Parathyroid adenoma (tissue), 2 donors: ENCODE results near the gene PRKCA.

Experiments
- H2AFZ ChIP-seq: fragments of 300-600 bp; sonication (generic); one replicate; pipeline ENCODE4 v1.7.0; 2017; ENCODE audit warnings: antibody characterized with exemption, mild to moderate bottlenecking
- H3K27ac ChIP-seq: fragments of 300-600 bp; sonication (generic); one replicate; pipeline ENCODE4 v1.7.0; 2017
- H3K27me3 ChIP-seq: fragments of 300-600 bp; sonication (generic); one replicate; pipeline ENCODE4 v1.7.0; 2017; ENCODE audit warnings: low read length; ENCODE audit not compliant: control insufficient read depth, insufficient read depth
- H3K36me3 ChIP-seq: fragments of 300-600 bp; sonication (generic); one replicate; pipeline ENCODE4 v1.7.0; 2017; ENCODE audit warnings: low read length; ENCODE audit not compliant: control insufficient read depth, insufficient read depth
- H3K4me1 ChIP-seq: fragments of 300-600 bp; sonication (generic); one replicate; pipeline ENCODE4 v1.7.0; 2017; ENCODE audit warnings: control low read depth
- H3K4me2 ChIP-seq: fragments of 300-600 bp; sonication (generic); one replicate; pipeline ENCODE4 v1.7.0; 2017; ENCODE audit warnings: low read length
- H3K4me3 ChIP-seq: fragments of 300-600 bp; sonication (generic); one replicate; pipeline ENCODE4 v1.7.0; 2017; ENCODE audit warnings: low read depth, low read length
- H3K79me2 ChIP-seq: fragments of 300-600 bp; sonication (generic); one replicate; pipeline ENCODE4 v1.7.0; 2017; ENCODE audit warnings: control low read depth
- H3K9ac ChIP-seq: fragments of 300-600 bp; sonication (generic); one replicate; pipeline ENCODE4 v1.7.0; 2017; ENCODE audit warnings: mild to moderate bottlenecking
- H3K9me3 ChIP-seq: fragments of 300-600 bp; sonication (generic); one replicate; pipeline ENCODE4 v1.7.0; 2017; ENCODE audit warnings: low read length; ENCODE audit not compliant: control insufficient read depth
- TF ChIP-seq, protein P1 (sequence below): fragments of 300-600 bp; sonication (generic); IDR thresholded peaks from one replicate; pipeline ENCODE4 v1.7.0; 2017; ENCODE audit warnings: antibody characterized with exemption, mild to moderate bottlenecking
- donor health status: primary hyperparathyroidism.

PRKCA gene

DNA sequence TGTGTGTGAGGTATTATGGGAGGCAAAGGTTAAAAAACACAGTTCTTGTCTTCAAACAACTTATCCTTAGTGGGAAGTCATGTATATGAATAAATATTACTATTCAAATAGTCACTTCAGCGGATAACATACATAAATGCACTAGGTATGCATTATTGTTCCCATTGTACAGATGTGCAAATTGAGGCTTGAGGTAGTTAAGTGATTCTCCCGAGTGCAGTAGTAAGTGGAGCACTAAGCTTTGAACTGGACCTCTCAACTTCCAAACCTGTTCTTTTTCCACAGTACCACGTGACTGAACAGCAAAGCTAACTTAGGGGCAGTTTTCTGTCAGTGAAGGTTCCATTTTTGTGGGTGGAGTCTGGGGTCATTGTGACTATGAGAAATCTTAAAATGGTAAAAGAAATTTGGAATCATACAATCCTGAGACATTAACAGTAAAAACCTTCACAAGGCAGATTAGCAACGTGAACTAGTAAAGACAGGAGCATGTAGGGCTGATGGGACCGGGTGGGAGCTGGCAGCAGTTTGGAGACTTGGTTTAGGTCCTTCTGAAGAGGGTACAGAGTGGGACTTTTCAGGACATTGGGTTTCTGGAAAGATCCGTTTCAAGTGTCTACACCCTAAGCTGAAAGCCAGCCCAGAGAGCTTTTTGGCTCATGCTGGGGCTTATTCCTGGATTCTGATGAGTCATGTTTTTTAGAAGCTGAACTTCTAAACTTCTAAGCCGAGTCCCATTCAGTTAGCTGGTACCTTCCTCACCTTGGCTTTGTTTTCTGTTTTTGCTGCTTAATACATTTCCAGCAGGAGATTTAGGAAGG is 204.9 kb downstream of the PRKCA start:
- H3K9me3 ChIP-seq: no peaks in the 10 kb centered on the region
- H2AFZ ChIP-seq: no peak overlapping the region
- TF ChIP-seq, protein P1, sequence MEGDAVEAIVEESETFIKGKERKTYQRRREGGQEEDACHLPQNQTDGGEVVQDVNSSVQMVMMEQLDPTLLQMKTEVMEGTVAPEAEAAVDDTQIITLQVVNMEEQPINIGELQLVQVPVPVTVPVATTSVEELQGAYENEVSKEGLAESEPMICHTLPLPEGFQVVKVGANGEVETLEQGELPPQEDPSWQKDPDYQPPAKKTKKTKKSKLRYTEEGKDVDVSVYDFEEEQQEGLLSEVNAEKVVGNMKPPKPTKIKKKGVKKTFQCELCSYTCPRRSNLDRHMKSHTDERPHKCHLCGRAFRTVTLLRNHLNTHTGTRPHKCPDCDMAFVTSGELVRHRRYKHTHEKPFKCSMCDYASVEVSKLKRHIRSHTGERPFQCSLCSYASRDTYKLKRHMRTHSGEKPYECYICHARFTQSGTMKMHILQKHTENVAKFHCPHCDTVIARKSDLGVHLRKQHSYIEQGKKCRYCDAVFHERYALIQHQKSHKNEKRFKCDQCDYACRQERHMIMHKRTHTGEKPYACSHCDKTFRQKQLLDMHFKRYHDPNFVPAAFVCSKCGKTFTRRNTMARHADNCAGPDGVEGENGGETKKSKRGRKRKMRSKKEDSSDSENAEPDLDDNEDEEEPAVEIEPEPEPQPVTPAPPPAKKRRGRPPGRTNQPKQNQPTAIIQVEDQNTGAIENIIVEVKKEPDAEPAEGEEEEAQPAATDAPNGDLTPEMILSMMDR: no peak
- H3K4me1 ChIP-seq: no peaks in the 10 kb centered on the region
- no peaks in the 10 kb centered on the region for H3K36me3 ChIP-seq
- H3K4me3 ChIP-seq: no peak overlapping the region
- no peaks in the 10 kb centered on the region for H3K27me3 ChIP-seq
- no peak overlapping the region for H3K27ac ChIP-seq
- no peak overlapping the region for H3K9ac ChIP-seq
- H3K79me2 ChIP-seq: no peaks in the 10 kb centered on the region
- H3K4me2 ChIP-seq: no peak overlapping the region

DNA sequence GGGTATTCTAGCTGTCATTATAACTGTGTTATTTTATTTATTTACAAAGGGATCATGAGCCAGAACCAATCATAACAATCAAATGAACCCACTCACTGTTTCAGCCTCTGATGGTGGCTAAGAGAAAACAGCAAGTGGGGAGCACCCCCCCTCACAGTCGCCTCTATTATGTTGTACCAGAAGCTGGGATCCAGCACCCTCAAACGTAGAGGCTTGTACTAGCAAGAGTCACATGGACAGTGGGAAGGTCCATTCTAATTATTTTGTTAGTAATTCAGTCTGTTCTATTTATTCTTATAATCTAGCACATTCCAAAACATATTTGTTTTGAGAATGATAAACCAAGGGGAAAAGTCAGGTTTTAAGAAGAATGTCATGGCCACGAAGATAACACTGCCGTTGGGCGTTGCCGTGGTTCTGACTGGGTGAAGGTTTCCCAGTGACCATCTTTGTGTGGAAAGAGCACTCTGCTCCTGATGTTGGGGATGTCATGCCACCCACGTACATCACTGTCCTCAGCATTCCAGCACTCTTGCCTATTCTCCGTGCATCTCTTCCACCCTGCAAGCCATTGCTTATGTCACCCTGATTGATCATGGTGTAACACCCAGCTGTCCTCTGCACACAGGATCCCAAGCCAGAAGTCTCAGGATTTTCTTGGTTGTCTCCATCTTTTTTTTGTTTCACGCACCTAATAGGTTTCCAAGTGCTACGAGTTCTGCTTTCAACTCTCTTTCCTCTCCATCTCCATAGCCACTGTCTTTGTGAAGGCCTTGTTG is 205.8 kb downstream of the PRKCA start:
- TF ChIP-seq, protein P1: no peak
- Histone ChIP-seq H3K9me3 (no peaks in the 10 kb centered on the region), H3K36me3 (no peaks in the 10 kb centered on the region), H3K4me3 (no peak overlapping the region), H3K79me2 (no peaks in the 10 kb centered on the region), H3K27me3 (no peaks in the 10 kb centered on the region), H3K27ac (no peak overlapping the region), H3K9ac (no peak overlapping the region), H2AFZ (no peak overlapping the region), H3K4me2 (no peak overlapping the region), H3K4me1 (no peaks in the 10 kb centered on the region)

DNA sequence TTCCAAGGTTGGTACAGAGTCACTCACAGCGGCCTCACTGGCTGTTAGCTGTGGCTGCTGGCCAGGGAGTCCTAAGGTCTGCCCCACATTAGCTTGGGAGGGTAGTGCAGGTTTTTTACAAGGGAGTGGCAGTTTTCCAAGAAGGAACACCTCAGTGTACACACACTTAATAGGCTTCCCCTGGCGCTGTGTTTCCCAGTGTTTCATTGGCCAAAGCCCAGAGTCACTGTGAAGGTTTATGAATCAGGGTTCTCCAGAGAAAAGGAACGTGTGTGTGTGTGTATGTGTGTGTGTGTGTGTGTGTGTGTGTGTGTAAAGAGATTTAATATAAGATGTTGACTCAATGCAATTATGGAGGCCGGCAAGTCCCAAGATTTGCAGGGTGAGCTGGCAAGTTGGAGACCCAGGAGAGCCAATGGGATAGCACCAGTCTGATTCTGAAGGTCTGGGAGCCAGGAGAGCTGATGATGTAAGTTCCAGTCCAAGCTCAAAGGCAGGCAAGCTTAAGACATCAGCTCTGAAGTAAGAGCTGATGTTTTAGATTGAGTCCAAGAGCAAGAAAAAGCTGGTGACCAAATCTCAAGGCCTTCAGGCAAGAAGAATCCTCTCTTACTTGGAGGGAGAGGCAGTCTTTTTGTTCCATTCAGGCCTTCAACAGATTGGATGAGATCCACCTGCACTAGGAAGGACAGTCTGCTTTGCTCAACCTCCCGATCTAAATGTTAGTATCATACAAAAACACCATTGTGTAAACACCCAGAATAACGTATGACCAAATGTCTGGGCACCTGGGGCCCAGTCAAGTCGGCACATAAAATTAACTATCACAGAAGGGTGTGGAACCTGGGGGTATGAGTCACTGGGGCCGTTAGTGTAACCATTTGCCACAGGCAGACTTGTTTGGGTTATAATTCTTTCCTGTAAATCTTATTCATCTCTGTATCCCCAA is 206.8 kb downstream of the PRKCA start:
- Histone ChIP-seq H2AFZ (no peak overlapping the region), H3K4me2 (no peak overlapping the region), H3K79me2 (no peaks in the 10 kb centered on the region), H3K4me3 (no peak overlapping the region), H3K36me3 (no peaks in the 10 kb centered on the region), H3K27ac (no peak overlapping the region), H3K9ac (no peak overlapping the region), H3K4me1 (no peaks in the 10 kb centered on the region), H3K27me3 (no peaks in the 10 kb centered on the region), H3K9me3 (no peaks in the 10 kb centered on the region)
- TF ChIP-seq, protein P1: no peak

DNA sequence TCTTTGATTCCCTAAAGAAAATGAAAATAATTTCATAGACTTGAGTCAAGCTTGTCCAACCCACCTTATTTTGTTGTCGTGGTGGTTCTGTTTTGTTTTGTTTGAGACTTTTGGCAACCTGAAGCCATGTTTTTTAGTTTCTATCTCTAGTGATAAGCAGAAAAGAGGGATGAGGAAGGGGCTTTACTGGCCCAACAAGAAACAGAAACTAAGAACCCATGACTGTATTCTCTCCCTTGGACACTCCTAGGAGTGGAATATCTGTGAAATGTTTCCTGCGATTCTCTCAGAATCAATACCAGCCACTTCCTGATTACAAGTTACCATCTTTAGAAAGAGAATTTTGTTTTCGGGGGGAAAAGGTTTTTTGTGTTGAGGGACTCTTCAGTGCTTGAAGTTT is 207.5 kb downstream of the PRKCA start:
- no peaks in the 10 kb centered on the region for H3K9me3 ChIP-seq
- H3K79me2 ChIP-seq: no peaks in the 10 kb centered on the region
- no peak overlapping the region for H3K27ac ChIP-seq
- TF ChIP-seq, protein P1: no peak
- H3K4me3 ChIP-seq: no peak overlapping the region
- no peaks in the 10 kb centered on the region for H3K36me3 ChIP-seq
- H3K4me1 ChIP-seq: no peaks in the 10 kb centered on the region
- H2AFZ ChIP-seq: no peak overlapping the region
- no peaks in the 10 kb centered on the region for H3K27me3 ChIP-seq
- no peak overlapping the region for H3K9ac ChIP-seq
- H3K4me2 ChIP-seq: no peak overlapping the region
